ENCODE measurements around the gene CCDC88C.

GRCh38 chr14:91270188-91270587 lies 147.4 kb downstream of the CCDC88C start:
- TF ChIP-seq EZH2 (IDR thresholded peaks at IDR 0.05; ENCODE audit: borderline replicate concordance, low read length) (no peak), CTCF (IDR thresholded peaks at IDR 0.05; ENCODE audit: low read length) (no peak)
